ENCODE data around the gene GPS1.

The GPS1 gene

GRCh38 chr17:82015311-82015971 lies 36.3 kb upstream of the GPS1 start:
- no peak for DNase-seq

GRCh38 chr17:82016061-82016874 lies 35.4 kb upstream of the GPS1 start:
- no peak for DNase-seq

GRCh38 chr17:82016875-82017459 lies 34.7 kb upstream of the GPS1 start:
- DNase-seq: no peak

GRCh38 chr17:82017612-82018151 lies 34.0 kb upstream of the GPS1 start:
- no peak for DNase-seq

- no peak for DNase-seq
These were observed 33.3 kb upstream of the GPS1 start for GRCh38 chr17:82018152-82018988.

GRCh38 chr17:82018989-82019689 lies 32.6 kb upstream of the GPS1 start:
- no peak for DNase-seq

GRCh38 chr17:82019690-82020571 lies 31.8 kb upstream of the GPS1 start:
- DNase-seq: peak; percentile 45

- no peak for DNase-seq
These were observed 31.1 kb upstream of the GPS1 start for GRCh38 chr17:82020572-82021106.

GRCh38 chr17:82021107-82021899 lies 30.4 kb upstream of the GPS1 start:
- peak; percentile 47 for DNase-seq

GRCh38 chr17:82021900-82022309 lies 29.8 kb upstream of the GPS1 start:
- DNase-seq: no peak

- no peak for DNase-seq
These were observed 29.3 kb upstream of the GPS1 start, which contains the start of gene CENPX for GRCh38 chr17:82022310-82022980. TSS of gene CENPX (minus strand) at chr17:82022878. CDS start at chr17:82022861, 17 bp downstream.

GRCh38 chr17:82022981-82023446 lies 28.7 kb upstream of the GPS1 start, which contains the start of gene LRRC45:
TSS of gene LRRC45 (plus strand) at chr17:82023305. CDS start at chr17:82023644, 339 bp downstream.
- DNase-seq: peak; percentile 99

- DNase-seq: no peak
These were observed 28.1 kb upstream of the GPS1 start for GRCh38 chr17:82023447-82024241.

GRCh38 chr17:82024859-82025258 lies 26.8 kb upstream of the GPS1 start:
- DNase-seq: no peak

- no peak for DNase-seq
These were observed 26.1 kb upstream of the GPS1 start for GRCh38 chr17:82025401-82026107.

GRCh38 chr17:82028246-82028645 lies 23.5 kb upstream of the GPS1 start:
- no peak for DNase-seq

- no peak for DNase-seq
These were observed 22.7 kb upstream of the GPS1 start for GRCh38 chr17:82028966-82029365.
